HepG2 (cell line): Measurements from ENCODE around the gene GCDH. TPM values are rescaled to one million over a fixed set of nuclear protein-coding genes. Genes with fewer than 3 reads are reported as not detected.
A peak's percentile ranks its signal among the peaks of the same experiment; 100 is the strongest.

Experiments
- BCLAF1 ChIP-seq: fragments of 450-650 bp; IDR thresholded peaks from 2 replicates; pipeline ENCODE4 v1.6.1; 2017; ENCODE audit warnings: mild to moderate bottlenecking
- FLYWCH1 ChIP-seq: sonication (generic); formaldehyde crosslinking; IDR thresholded peaks from 2 replicates; pipeline ENCODE4 v1.8.1; 2023; ENCODE audit warnings: mild to moderate bottlenecking, missing genetic modification reagents
- GATAD2A ChIP-seq: IDR thresholded peaks from 2 replicates; pipeline ENCODE4 v1.6.1; 2016
- HMGA1 ChIP-seq: sonication (generic); formaldehyde crosslinking; conservative IDR thresholded peaks from 2 replicates; pipeline ENCODE4 v1.4.0; 2020; ENCODE audit warnings: missing genetic modification reagents
- HNRNPK ChIP-seq: fragments of 200-400 bp; formaldehyde crosslinking; IDR thresholded peaks from 2 replicates; pipeline ENCODE4 v1.6.1; 2018; ENCODE audit warnings: low read length, low read depth, moderate library complexity, mild to moderate bottlenecking; ENCODE audit not compliant: poor library complexity, severe bottlenecking
- KDM5B ChIP-seq: sonication (generic); formaldehyde crosslinking; IDR thresholded peaks from 2 replicates; pipeline ENCODE4 v1.4.0; 2020; ENCODE audit warnings: missing genetic modification reagents, mild to moderate bottlenecking, borderline replicate concordance
- MED8 ChIP-seq: sonication (generic); formaldehyde crosslinking; IDR thresholded peaks from 2 replicates; pipeline ENCODE4 v1.8.1; 2023; ENCODE audit warnings: mild to moderate bottlenecking, missing genetic modification reagents; ENCODE audit not compliant: insufficient replicate concordance
- NFRKB ChIP-seq: fragments of 450-650 bp; IDR thresholded peaks from 2 replicates; pipeline ENCODE4 v1.6.1; 2017
- POLR2G ChIP-seq: fragments of 200-400 bp; formaldehyde crosslinking; IDR thresholded peaks from 2 replicates; pipeline ENCODE4 v1.6.1; 2018; ENCODE audit warnings: mild to moderate bottlenecking, low read depth, low read length, moderate library complexity
- RFX5 ChIP-seq: IDR thresholded peaks from 2 replicates; pipeline ENCODE4 v1.6.1; 2011; ENCODE audit warnings: low read depth, low read length, improper control_type of control experiment
- ZBTB8A ChIP-seq: sonication (generic); formaldehyde crosslinking; IDR thresholded peaks from 2 replicates; pipeline ENCODE4 v1.4.0; 2020; ENCODE audit warnings: mild to moderate bottlenecking, low read depth, missing genetic modification reagents, borderline replicate concordance
- ZNF230 ChIP-seq: sonication (generic); formaldehyde crosslinking; IDR thresholded peaks from 2 replicates; pipeline ENCODE4 v1.4.0; 2020; ENCODE audit warnings: mild to moderate bottlenecking, missing genetic modification reagents
- ZNF253 ChIP-seq: sonication (generic); formaldehyde crosslinking; IDR thresholded peaks from 2 replicates; pipeline ENCODE4 v1.8.0; 2022; ENCODE audit warnings: mild to moderate bottlenecking, missing genetic modification reagents, borderline replicate concordance
- ZNF282 ChIP-seq: fragments of 450-650 bp; IDR thresholded peaks from 2 replicates; pipeline ENCODE4 v1.6.1; 2018; ENCODE audit not compliant: partially characterized antibody
- ZNF451 ChIP-seq: sonication (generic); formaldehyde crosslinking; IDR thresholded peaks from 2 replicates; pipeline ENCODE4 v1.5.0; 2020; ENCODE audit warnings: mild to moderate bottlenecking, missing genetic modification reagents
- ZNF546 ChIP-seq: sonication (generic); formaldehyde crosslinking; conservative IDR thresholded peaks from 2 replicates; pipeline ENCODE4 v1.8.1; 2023; ENCODE audit warnings: mild to moderate bottlenecking, missing genetic modification reagents
- ZNF557 ChIP-seq: sonication (generic); formaldehyde crosslinking; IDR thresholded peaks from 2 replicates; pipeline ENCODE4 v1.4.0; 2020; ENCODE audit warnings: missing genetic modification reagents
- ZNF563 ChIP-seq: sonication (generic); formaldehyde crosslinking; IDR thresholded peaks from 2 replicates; pipeline ENCODE4 v1.8.0; 2022; ENCODE audit warnings: mild to moderate bottlenecking, moderate library complexity, missing genetic modification reagents
- ZNF564 ChIP-seq: sonication (generic); formaldehyde crosslinking; IDR thresholded peaks from 2 replicates; pipeline ENCODE4 v1.8.1; 2023; ENCODE audit warnings: mild to moderate bottlenecking, missing genetic modification reagents
- ZNF790 ChIP-seq: sonication (generic); formaldehyde crosslinking; IDR thresholded peaks from 2 replicates; pipeline ENCODE4 v1.8.0; 2022; ENCODE audit warnings: missing genetic modification reagents, mild to moderate bottlenecking, borderline replicate concordance
- ZNF879 ChIP-seq: sonication (generic); formaldehyde crosslinking; IDR thresholded peaks from 2 replicates; pipeline ENCODE4 v1.8.1; 2023; ENCODE audit warnings: missing genetic modification reagents
- ZSCAN20 ChIP-seq: sonication (generic); formaldehyde crosslinking; IDR thresholded peaks from 2 replicates; pipeline ENCODE4 v1.4.0; 2020; ENCODE audit warnings: missing genetic modification reagents, mild to moderate bottlenecking, borderline replicate concordance
- polyA plus RNA-seq, 8 experiments: library from polyadenylated mRNA; depleted of rRNA in 3 of 8; stranded (reverse) in 7 of 8; unstranded in 1 of 8; fragments of >200 nt; fragmentation: Illumina TruSeq in 4 of 8; extraction: Trizol in 4 of 8; gene quantifications; 2 replicates each; pipeline versions ENCODE4 v1.2.1 to v1.2.3, GENCODE V29; 2011 to 2016; ENCODE audit warnings: low read depth in 4 of 8, missing spikeins in 1 of 8, mixed read lengths in 1 of 8; ENCODE audit not compliant: insufficient read depth in 1 of 8
- total RNA-seq, 5 experiments: library from RNA; depleted of rRNA; stranded (reverse); fragments of >200 nt; fragmentation: Illumina TruSeq; extraction: Trizol; gene quantifications; 2 replicates each; pipeline ENCODE4 v1.2.3, GENCODE V29; 2016; ENCODE audit warnings: low read depth in 1 of 5
- TF ChIP-seq, protein P1 (sequence below): sonication (generic); formaldehyde crosslinking; IDR thresholded peaks from 2 replicates; pipeline ENCODE4 v1.8.1; 2023; ENCODE audit warnings: missing genetic modification reagents, mild to moderate bottlenecking, borderline replicate concordance
- TF ChIP-seq, protein P2 (sequence below), 2 experiments: sonication (generic) in 1 of 2; formaldehyde crosslinking in 1 of 2; IDR thresholded peaks; 2 replicates each; pipeline versions ENCODE4 v1.5.1 to v1.6.1; 2011 to 2020; ENCODE audit warnings: borderline replicate concordance in 1 of 2, low read depth in 1 of 2, low read length in 1 of 2, mild to moderate bottlenecking in 1 of 2, missing genetic modification reagents in 1 of 2, moderate library complexity in 1 of 2
- TF ChIP-seq, protein P3 (sequence below): sonication (generic); formaldehyde crosslinking; IDR thresholded peaks from 2 replicates; pipeline ENCODE4 v1.9.0; 2021; ENCODE audit warnings: missing genetic modification reagents, borderline replicate concordance

GCDH gene
- total and polyA plus RNA-seq, 2 of the 13 experiments (the other 11 are each of a cell fraction or from before 2014, with no cell fraction given), result 15.1 to 38.0 TPM

GRCh38 chr19:12881172-12881808 lies 9.7 kb upstream of the GCDH start, which contains the start of gene DNASE2 (continued):
- peak; percentile 83 for TF ChIP-seq RFX5
- TF ChIP-seq ZNF564 (CRISPR knock-in tag), result no peak
- TF ChIP-seq ZNF879, result no peak
- TF ChIP-seq ZBTB8A (CRISPR knock-in tag), result no peak
- no peak for TF ChIP-seq BCLAF1
- TF ChIP-seq ZNF253 (CRISPR knock-in tag), result no peak
- no peak for TF ChIP-seq ZNF557 (CRISPR knock-in tag)
- TF ChIP-seq KDM5B, result peak; percentile 48; the same call in 1 of the 2 replicates
- TF ChIP-seq, protein P1, sequence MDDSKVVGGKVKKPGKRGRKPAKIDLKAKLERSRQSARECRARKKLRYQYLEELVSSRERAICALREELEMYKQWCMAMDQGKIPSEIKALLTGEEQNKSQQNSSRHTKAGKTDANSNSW, result no peak
- TF ChIP-seq ZNF790 (CRISPR knock-in tag), result no peak
- no peak for TF ChIP-seq ZNF546
- no peak for TF ChIP-seq ZSCAN20 (CRISPR knock-in tag)
- TF ChIP-seq ZNF282, result no peak
- TF ChIP-seq, protein P2, sequence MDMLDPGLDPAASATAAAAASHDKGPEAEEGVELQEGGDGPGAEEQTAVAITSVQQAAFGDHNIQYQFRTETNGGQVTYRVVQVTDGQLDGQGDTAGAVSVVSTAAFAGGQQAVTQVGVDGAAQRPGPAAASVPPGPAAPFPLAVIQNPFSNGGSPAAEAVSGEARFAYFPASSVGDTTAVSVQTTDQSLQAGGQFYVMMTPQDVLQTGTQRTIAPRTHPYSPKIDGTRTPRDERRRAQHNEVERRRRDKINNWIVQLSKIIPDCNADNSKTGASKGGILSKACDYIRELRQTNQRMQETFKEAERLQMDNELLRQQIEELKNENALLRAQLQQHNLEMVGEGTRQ (IDR thresholded peaks at IDR 0.05; ENCODE audit: low read depth, low read length), result no peak
- TF ChIP-seq, protein P2 (CRISPR knock-in tag; IDR thresholded peaks at IDR 0.05; ENCODE audit: borderline replicate concordance), result no peak
- TF ChIP-seq GATAD2A, result no peak
- no peak for TF ChIP-seq ZNF451
- no peak for TF ChIP-seq ZNF230 (CRISPR knock-in tag)
- no peak for TF ChIP-seq ZNF563 (CRISPR knock-in tag)
- TF ChIP-seq, protein P3, sequence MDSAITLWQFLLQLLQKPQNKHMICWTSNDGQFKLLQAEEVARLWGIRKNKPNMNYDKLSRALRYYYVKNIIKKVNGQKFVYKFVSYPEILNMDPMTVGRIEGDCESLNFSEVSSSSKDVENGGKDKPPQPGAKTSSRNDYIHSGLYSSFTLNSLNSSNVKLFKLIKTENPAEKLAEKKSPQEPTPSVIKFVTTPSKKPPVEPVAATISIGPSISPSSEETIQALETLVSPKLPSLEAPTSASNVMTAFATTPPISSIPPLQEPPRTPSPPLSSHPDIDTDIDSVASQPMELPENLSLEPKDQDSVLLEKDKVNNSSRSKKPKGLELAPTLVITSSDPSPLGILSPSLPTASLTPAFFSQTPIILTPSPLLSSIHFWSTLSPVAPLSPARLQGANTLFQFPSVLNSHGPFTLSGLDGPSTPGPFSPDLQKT (CRISPR knock-in tag), result no peak
- no peak for TF ChIP-seq HNRNPK
- no peak for TF ChIP-seq NFRKB
- TF ChIP-seq POLR2G, result peak; percentile 61
- TF ChIP-seq HMGA1 (CRISPR knock-in tag), result no peak
- no peak for TF ChIP-seq FLYWCH1 (CRISPR knock-in tag)
- TF ChIP-seq MED8 (CRISPR knock-in tag), result no peak
